Heart right ventricle (tissue), 16 donors: ENCODE data around the gene NOX4. TPM values are rescaled to one million over a fixed set of nuclear protein-coding genes. Genes with fewer than 3 reads are reported as not detected.

Experiments
- ATAC-seq, 8 donors: fragments of 200-7000 bp; cut with Tn5 transposase; one replicate each; pipeline ENCODE4 v1.9.1; 2020; ENCODE audit warnings: mild to moderate bottlenecking in 8 of 8, moderate library complexity in 8 of 8, moderate number of reproducible peaks in 1 of 8
- DNase-seq, 2 donors: peaks; one replicate each; pipeline ENCODE4 v3.0.0-alpha.2; 2020
- H3K27ac ChIP-seq, 10 donors: fragments of 200-600 bp; sonication (generic) in 2 of 10; one replicate each; pipeline versions ENCODE4 v1.5.0 to v1.8.0; 2020 to 2022; ENCODE audit warnings: mild to moderate bottlenecking in 3 of 10
- H3K27me3 ChIP-seq, 7 donors: fragments of 200-600 bp; one replicate each; pipeline ENCODE4 v1.8.0; 2021 to 2022; ENCODE audit warnings: mild to moderate bottlenecking in 2 of 7
- H3K36me3 ChIP-seq, 9 donors: fragments of 200-600 bp; sonication (generic) in 1 of 9; one replicate each; pipeline versions ENCODE4 v1.5.0 to v1.8.0; 2020 to 2022; ENCODE audit warnings: mild to moderate bottlenecking in 2 of 9
- H3K4me1 ChIP-seq, 9 donors: fragments of 200-600 bp; sonication (generic) in 1 of 9; one replicate each; pipeline versions ENCODE4 v1.5.0 to v1.8.0; 2020 to 2022; ENCODE audit warnings: mild to moderate bottlenecking in 4 of 9
- H3K4me3 ChIP-seq, 10 donors: fragments of 200-600 bp; sonication (generic) in 2 of 10; one replicate each; pipeline versions ENCODE4 v1.5.0 to v1.8.0; 2020 to 2022; ENCODE audit warnings: mild to moderate bottlenecking in 7 of 10, moderate library complexity in 2 of 10
- H3K9me3 ChIP-seq, 11 donors: fragments of 200-600 bp in 10 of 11; sonication (generic) in 2 of 11; one replicate each; pipeline versions ENCODE4 v1.5.0 to v1.8.0; 2013 to 2022; ENCODE audit warnings: mild to moderate bottlenecking in 2 of 11, control low read depth in 1 of 11, moderate library complexity in 1 of 11
- CTCF ChIP-seq, 9 donors: fragments of 200-600 bp; sonication (generic) in 2 of 9; IDR thresholded peaks; one replicate each; pipeline versions ENCODE4 v1.5.0 to v1.8.0; 2021 to 2022; ENCODE audit warnings: antibody characterized with exemption in 9 of 9, mild to moderate bottlenecking in 5 of 9, moderate library complexity in 1 of 9
- WGBS, 2 donors: extraction: QIAGEN DNeasy Blood & Tissue Kit; methylation state at CpG; one replicate each; pipeline ENCODE4 v1.1.7; 2013; ENCODE audit warnings: inconsistent platforms in 1 of 2; 5-methylcytosine and 5-hydroxymethylcytosine counted together
- intact Hi-C, 10 donors: fragments of 100-400 bp; cut with DNase I; formaldehyde crosslinking; loops; one replicate each; pipeline versions ENCODE4 v1.11.1 to v1.14.2; 2022
- polyA plus RNA-seq, 2 donors: library from polyadenylated mRNA; stranded (reverse); fragments of 200-250 nt; gene quantifications; one replicate each; pipeline ENCODE4 v1.2.3, GENCODE V29; 2013
- total RNA-seq, 10 donors: library from RNA; stranded (reverse); fragmentation: NEBNext Ultra II Directional in 3 of 10; extraction: Animal tissue kit (Norgen Biotek cat#: 25700) in 3 of 10; gene quantifications; one replicate each; pipeline versions ENCODE4 v1.2.1 to v1.2.4, GENCODE V29; 2021 to 2023
- donor health status: Arrhythmogenic right ventricular cardiomyopathy.
- donor health status: ischemic (EF 13 %, LVEDD 7.1; RV severe dilation, severe dysfunction).
- donor health status: healthy with polysubstance abuse.
- donor health status: DM: no; HTN: yes; CAD: no.
- donor health status: DM: no; HTN: no; CAD: no.
- donor health status: ischemic (EF 25% LVEDD 6.9; RV normal size, moderate dysfunction).
- donor health status: ischemic (EF 25% LVEDD 5.7; RV mildly dilated, moderate dysfunction).
- donor health status: healthy.
- donor health status: DM: yes; HTN: yes; CAD: no.
- donor health status: Ischemic cardiomyopathy.
- donor health status: ischemic (EF 35%, LVEDD 5.7; RV mildly dilated, moderate dysfunction).
- donor health status: nonischemic (EF 11% LVEDD 7.7; RV severe dilation, severe dysfunction).
- donor health status: DM: yes; HTN: yes; CAD: no.
- donor health status: PGD.
- donor health status: ischemic (EF 29% LVEDD 5.4; RV normal size, mild dysfunction).
- donor health status: nonischemic (EF 23%, LVEDD 6.1; RV moderate dilation, normal function).

The NOX4 gene
- total and polyA plus RNA-seq, 12 donors = 1.5 to 6.7 (median 2.5) TPM

- H3K9me3 ChIP-seq = peaks cover 0 to 19% (median 0%) of the 10 kb centered on the region in 11 donors
- no peaks in the 10 kb centered on the region for H3K36me3 ChIP-seq
- H3K27me3 ChIP-seq = no peaks in the 10 kb centered on the region
- TF ChIP-seq CTCF (IDR thresholded peaks at IDR 0.05) = no peak
- intact Hi-C loops = no loop called here
- ATAC-seq (no peak), DNase-seq (no peak)
- 57 to 68% methylated on average over 2 of the region's 2 CpGs for WGBS, 2 donors
- H3K27ac ChIP-seq = no peak overlapping the region
- no peak overlapping the region for H3K4me3 ChIP-seq
- H3K4me1 ChIP-seq = no peaks in the 10 kb centered on the region
These were observed 25.3 kb upstream of the NOX4 start for GRCh38 chr11:89516496-89516895.

GRCh38 chr11:89508544-89508943, 17.4 kb upstream of the NOX4 start:
- no peak overlapping the region for H3K27ac ChIP-seq
- H3K9me3 ChIP-seq = peaks cover 0 to 4% (median 0%) of the 10 kb centered on the region in 11 donors
- no peaks in the 10 kb centered on the region for H3K27me3 ChIP-seq
- 89 to 92% methylated on average over 5 of the region's 5 CpGs for WGBS, 2 donors
- ATAC-seq (no peak), DNase-seq (no peak)
- intact Hi-C loops = no loop called here
- no peaks in the 10 kb centered on the region for H3K4me1 ChIP-seq
- TF ChIP-seq CTCF (IDR thresholded peaks at IDR 0.05) = no peak
- H3K4me3 ChIP-seq = no peak overlapping the region
- H3K36me3 ChIP-seq = no peaks in the 10 kb centered on the region

GRCh38 chr11:89504270-89504669, 13.1 kb upstream of the NOX4 start:
- no peaks in the 10 kb centered on the region for H3K9me3 ChIP-seq
- no peak overlapping the region for H3K27ac ChIP-seq
- TF ChIP-seq CTCF (IDR thresholded peaks at IDR 0.05) = no peak
- H3K27me3 ChIP-seq = no peaks in the 10 kb centered on the region
- WGBS, 2 donors = 86 to 89% methylated on average over 2 of the region's 2 CpGs
- no peak for DNase-seq
- intact Hi-C loops = no loop called here
- H3K36me3 ChIP-seq = no peaks in the 10 kb centered on the region
- no peak overlapping the region for H3K4me3 ChIP-seq
- no peak for ATAC-seq
- H3K4me1 ChIP-seq = no peaks in the 10 kb centered on the region

- Histone ChIP-seq H3K27me3 (no peaks in the 10 kb centered on the region), H3K4me1 (no peaks in the 10 kb centered on the region), H3K27ac (no peak overlapping the region), H3K4me3 (no peak overlapping the region), H3K9me3 (no peaks in the 10 kb centered on the region), H3K36me3 (peaks cover 0 to 2% (median 0%) of the 10 kb centered on the region in 9 donors)
- ATAC-seq (no peak), DNase-seq (no peak)
- TF ChIP-seq CTCF (IDR thresholded peaks at IDR 0.05) = no peak
- intact Hi-C loops = no loop called here
- WGBS, 2 donors = 83 to 92% methylated on average over 2 of the region's 2 CpGs
These were observed 12.2 kb upstream of the NOX4 start for GRCh38 chr11:89503422-89503821.
